ENCODE measurements around the gene PEX1.
"Not testable (repeated sequence)": the region's sequence is repeated elsewhere in the genome, so short reads cannot be mapped to it uniquely, and the experiment has no call there.

PEX1 gene

DNA sequence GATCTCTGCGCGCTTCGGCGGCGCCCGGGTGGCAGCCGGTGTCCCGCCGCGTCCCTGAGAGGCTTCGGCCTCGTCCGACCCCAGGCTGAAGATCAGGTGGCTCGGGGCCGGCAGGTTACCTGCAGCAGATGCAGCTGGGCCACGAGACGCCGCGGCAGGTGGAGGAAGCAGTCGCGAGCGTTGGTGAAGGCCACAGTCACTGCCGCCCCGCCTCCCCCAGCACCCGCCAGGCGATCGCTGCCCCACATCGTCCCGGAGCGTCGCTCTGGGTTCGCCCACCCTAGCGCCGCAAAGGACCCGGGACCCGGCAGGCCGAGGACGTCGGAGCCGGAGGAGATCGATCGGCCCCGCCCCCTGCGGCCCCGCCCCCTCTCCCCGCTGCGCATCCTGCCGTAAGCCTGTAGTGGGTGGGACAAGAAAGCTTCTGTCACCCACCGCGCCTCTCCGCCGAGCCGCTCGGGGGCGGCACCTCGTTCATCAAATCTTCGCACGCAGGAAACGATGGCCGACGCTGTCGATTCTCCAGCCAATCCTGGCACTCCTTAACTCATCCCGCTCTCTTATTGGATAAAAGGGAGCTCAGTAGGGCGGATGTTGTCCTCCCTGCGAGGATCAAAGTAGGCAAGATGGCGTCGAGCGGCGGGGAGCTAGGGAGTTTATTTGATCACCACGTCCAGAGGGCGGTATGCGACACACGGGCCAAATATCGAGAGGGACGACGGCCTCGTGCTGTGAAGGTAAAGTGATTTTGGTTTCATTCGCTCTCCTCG is at the start of gene PEX1, which contains the start of gene RBM48:
PEX1 (minus strand) TSS at position 333 of the 770 bp plus-strand sequence; CDS start at position 248, 85 bp downstream.
RBM48 (plus strand) TSS at position 608 of the 770 bp plus-strand sequence; CDS start at position 627, 19 bp downstream.
- peak; percentile 99 for DNase-seq

DNA sequence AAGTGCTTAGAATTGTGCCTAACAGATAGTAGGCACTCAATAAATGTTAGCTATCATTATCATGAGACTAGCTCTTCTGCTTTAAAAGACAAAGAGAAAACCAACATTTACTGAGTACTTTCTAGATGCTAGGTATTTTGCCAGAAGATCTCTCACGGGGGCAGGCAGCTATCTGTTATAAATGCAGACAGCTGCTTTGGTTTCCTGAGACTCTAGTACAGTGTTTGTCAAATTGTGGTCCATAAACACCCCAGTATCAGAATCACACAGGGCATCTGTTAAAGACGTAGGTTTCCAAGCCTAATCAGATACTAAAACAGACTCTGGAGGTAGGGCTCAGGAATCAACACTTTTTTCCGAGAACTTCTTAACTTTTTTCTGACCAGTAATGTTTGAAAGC is 48.0 kb upstream of the PEX1 start:
- no peak for DNase-seq

DNA sequence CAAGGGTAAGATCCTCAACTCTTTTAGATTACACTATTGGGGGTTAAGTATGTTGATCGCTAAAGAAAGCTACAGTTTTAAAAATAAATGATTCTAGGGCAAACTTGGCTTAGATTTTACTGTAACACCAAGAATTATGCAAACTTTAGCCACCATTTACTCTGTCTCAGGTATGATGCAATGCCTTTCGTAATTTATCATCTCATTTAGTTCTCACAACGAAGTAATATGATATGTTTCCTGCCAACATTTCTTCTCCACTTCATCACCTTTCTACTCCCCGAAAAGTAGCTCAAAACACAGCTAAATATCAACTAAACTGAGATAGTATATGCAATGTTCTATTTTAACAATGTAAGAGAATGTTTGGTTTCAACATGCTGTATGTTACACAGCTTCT is 40.8 kb upstream of the PEX1 start:
- no peak for DNase-seq

DNA sequence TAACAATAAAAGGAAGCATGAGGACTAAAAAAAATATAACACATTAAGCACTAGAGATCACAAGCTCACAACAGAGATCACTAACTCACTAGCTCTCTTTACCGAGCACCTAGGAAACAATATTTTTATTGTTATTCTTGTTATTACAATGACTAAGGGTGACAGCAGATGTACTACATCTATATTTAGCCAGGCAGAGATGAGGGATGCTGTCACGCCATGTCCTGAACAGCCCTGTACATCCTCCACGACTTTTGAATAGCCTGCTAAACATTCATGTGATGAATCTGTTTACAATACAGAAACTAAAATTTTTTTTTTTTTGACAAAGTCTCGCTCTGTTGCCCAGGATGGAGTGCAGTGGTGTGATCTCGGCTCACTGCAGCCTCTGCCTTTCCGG is 39.1 kb upstream of the PEX1 start:
- no peak for DNase-seq

DNA sequence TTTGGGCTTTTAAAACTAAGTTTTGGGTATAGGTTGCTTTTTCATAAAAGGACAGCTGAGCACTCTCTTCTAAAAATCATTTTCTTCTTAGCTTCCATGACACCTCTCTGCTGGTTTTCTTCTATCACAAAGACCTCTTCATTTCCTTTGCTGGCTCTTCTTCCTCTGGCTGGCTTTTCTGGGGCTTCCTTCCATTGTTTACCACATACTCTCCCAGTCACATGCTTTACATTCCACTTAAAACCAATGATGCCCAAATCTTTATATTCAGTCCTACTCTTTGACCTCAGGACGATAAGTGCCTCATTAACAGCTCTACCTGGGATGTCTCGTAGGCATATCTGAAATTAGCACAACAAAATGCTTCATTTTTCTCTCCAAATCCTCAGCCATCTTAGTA is 35.0 kb upstream of the PEX1 start:
- DNase-seq = no peak

DNA sequence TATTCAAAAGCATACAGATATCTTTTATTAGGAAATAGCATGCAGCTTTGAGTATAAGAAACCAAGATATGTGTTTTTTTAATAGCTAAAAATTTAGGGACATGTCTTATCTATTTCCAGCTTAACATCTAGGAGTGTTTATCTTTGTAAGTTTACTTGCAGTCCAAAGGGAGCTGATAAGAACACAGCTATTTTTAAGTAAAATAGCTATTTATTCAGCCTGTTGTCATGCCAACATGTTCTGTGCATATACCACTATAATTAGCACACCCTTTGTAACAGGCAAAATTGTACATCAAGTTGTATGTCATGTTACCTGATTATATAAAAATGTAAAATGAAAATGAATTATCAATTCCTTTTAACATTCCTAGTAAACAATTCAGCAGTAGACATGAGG is 32.3 kb upstream of the PEX1 start:
- no peak for DNase-seq

DNA sequence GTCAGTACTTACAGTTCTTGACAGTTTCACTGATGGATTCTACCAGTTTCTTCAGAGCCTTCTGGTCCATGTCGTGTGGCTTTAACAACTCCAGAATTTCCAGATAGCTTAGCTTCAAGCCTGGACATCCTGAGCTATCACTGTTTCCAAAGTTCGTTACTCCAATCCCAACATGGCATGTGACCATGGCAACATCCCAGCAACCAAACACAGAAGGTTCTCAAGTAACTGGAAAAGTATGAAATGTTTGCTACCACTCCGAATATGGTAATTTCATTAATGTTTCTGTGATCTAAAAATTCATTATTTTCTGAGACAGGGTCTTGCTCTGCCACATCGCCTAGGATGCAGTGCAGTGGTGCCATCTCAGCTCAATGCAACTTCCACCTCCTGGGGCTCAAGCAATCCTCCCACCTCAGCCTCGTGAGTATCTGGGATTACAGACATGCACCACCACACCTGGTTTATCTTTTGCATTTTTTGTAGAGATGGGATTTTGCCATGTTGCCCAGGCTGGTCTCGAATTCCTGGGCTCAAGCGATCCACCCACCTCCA is 29.6 kb upstream of the PEX1 start:
- DNase-seq = no peak

DNA sequence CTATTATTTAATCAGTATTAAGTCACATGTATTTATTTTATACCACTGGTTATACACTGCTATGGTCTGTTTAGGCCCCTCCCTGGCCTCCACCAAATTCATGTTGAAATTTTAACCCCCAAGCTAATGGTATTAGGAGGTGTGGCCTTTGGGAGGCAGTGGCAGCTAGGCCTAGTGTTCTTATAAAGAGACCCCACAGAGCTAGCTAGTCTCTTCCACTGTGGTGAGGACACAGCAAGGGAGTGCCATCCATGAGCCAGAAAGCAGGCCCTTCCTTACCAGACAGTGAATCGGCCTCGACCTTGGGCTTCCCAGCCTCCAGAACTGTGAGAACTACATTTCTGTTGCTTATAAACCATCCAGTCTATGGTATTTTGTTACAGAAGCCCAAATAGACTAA is 28.9 kb upstream of the PEX1 start:
- no peak for DNase-seq

DNA sequence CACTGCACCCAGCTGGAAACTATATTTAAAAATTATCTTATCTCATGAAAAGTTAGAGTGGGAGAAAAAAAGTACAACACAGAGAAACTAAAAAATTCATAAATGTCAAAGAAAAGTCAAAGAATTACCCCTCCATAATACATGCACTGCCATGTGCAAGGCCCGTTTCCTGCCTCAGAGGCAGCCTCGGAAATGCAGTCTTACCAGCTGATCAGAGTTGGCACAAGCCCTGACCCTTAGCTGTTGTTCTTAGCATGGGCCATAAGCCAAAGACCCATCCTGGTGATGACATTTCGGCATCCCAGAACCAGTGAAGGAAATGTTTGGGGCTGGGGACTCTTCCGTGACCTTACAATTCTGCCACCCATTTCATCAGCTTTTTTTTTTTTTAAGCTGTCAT is 21.9 kb upstream of the PEX1 start:
- DNase-seq = no peak

DNA sequence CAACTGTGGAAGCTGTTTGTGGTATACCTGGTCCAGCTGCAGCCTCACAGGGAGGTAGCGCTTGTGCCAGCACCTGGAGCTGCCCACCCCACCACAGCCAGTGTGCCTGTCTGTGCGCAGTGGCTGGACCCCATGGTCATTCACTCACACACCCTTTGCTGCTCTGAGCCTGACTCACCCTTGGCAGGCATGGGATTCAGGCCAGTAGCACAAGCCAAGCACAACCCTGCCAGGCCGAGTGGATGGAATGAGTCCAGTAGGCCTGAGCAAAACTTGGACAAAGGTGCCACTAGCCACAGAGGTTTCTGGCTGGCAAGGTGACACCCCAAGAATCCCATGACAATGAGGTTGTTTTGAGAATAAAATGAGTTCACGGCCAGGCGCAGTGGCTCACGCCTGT is 19.3 kb upstream of the PEX1 start:
- no peak for DNase-seq

DNA sequence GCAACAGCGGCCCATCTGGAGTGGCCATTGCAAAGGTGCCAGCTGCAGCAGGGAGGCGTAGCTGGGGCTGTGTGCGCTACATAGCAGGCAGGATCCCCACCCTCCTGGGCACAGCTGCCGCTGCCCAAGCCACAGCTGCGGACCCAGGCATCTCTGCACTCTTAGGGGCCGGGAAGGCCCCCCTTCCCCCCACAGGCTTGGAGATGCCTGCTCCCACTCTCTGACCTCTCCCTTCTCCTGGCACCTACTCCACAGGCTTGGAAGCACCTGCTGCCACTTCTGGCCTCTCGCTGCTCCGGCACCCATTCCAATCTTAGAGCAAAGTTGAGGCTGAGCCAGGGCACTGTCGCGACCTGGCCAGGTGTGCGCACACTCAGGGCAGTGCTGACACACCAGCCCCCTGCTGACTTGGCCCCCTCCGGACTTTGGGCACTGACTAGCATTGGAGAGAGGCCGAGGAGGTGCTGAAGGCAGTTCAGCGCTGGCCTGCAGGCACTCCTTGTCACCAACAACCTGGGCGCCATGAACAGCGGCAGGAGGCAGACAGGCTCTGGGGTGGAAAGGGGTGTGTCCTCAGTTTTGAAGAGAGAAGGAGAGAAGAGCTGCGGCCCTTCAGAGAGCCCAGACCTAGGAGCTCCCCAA is 18.7 kb upstream of the PEX1 start:
- DNase-seq = no peak

DNA sequence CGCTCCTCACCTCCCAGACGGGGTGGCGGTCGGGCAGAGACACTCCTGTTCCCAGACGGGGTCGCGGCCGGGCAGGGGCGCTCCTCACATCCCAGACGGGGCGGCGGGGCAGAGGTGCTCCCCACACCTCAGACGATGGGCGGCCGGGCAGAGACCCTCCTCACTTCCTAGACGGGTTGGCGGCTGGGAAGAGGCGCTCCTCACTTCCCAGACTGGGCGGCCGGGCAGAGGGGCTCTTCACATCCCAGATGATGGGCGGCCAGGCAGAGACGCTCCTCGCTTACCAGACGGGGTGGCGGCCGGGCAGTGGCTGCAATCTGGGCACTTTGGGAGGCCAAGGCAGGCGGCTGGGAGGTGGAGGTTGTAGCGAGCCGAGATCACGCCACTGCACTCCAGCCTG is 16.8 kb upstream of the PEX1 start:
- DNase-seq = not testable (repeated sequence)

DNA sequence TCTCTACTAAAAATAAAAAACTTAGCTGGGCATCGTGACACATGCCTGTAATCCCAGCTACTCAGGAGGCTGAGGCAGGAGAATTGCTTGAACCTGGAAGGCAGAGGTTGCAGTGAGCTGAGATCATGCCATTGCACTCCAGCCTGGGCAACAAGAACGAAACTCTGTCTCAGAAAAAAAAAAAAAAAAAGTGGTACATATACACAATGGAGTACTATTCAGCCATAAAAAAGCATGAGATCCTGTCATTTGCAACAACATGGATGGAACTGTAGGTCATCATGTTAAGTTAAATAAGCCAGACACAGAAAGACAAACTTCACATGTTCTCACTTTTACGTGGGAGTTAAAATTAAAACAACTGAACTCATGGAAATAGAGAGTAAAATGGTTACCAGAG is 15.2 kb upstream of the PEX1 start:
- not testable (repeated sequence) for DNase-seq

DNA sequence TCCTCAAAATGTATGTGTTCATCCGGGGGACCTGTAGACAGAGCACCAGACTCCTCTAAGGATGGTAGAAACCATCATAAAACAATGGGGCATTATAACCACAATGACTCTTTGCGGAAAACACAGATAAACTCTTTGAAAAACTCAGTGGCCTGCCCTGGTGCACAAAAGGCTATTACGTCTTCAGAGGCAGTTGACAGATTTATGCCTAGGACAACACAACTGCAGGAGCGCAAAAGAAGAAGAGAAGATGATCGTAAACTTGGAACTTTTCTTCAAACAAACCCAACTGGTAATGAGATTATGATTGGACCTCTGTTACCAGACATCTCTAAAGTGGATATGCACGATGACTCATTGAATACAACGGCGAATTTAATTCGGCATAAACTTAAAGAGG is 6.3 kb upstream of the PEX1 start:
- no peak for DNase-seq

DNA sequence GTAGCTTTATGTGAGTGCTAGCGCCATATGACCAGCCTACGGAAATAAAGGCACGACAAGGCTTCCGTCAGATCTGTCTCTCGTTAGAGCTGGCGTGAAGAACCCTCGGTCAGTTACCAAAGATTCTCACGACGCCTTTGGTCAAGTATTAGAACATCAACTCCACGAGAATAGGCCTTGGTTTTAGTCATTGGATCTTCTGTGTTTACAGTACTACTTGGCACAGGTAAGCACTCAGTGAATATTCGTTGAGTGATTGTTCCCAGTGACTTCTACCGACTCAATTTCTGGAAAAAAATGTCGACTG is 591 bp upstream of the PEX1 start:
- DNase-seq = no peak

DNA sequence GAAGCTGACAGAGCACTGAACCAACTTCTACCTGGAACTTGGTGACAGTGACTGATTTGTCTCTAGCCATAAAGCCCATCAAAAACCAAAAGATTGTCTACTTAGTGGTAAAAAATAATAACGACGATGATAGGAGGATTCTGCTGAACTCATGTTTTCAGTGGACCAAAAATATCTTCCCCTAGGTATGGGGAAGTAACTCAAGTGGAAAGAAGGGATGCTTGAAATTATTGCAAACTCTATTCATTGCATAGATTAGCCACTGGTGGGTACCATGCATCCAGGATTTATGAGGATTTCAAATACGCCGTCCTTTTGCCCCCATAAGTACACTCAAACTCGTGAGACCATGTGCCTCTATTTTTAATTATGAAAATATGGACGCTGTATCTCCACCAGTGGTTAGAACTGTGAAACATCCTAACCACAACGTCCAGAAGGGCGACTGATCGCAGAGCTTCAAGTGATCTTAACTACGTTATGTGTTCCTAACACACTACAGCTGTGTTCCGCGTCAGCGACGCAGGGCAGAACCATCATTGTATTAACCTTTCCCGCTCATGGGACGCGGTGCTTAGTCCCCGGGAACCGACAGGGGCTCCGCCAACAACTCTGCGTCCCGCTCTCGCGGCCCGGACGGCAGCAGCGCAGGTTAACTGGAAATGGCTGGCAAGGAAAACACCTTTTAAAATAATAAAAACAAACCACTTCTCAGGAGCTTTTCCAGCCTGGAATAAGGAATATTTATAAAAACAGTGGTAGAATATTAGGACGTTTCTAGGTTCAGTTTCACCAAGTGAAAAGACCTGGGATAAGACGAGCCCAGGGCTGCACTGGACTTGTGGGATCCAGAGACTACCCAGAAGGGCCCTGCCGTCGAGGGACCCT is 776 bp downstream of the PEX1 start:
- DNase-seq = peak; percentile 81

DNA sequence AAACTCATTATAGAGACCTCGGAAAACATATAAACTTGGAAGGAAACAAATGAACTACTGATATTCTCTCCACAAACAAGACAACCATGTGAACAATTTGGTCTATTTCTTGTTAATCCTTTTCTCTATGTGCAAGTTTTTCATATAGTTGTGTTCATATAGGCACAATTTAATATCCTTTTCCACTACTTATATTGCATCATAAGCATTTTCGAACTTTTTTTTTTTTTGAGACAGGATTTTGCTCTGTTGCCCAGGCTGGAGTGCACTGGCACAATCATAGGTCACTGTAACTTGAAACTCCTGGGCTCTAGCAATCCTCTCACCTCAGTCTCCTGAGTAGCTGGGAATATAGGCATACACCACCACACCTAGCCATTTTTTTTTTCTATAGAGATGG is 5.2 kb downstream of the PEX1 start:
- no peak for DNase-seq

DNA sequence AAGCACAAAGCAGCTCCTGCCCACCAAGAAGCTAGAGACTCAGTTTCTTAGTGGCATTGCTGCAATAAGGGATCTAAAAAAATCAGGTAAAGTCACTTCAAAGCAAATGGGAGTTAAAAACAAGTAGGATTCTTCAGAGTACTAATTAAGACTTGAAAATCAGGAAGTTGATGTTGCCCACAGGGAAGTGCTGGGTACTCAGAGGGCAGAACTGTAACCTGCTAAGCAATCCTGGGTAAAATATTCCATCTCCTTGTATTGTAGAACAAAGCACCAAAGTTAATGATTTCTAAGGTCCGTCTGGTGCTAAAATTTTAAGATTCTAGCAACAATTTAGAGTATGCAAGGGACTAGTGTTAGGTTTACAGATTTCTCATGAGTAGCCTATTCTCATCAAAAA is 8.3 kb downstream of the PEX1 start:
- DNase-seq = no peak

DNA sequence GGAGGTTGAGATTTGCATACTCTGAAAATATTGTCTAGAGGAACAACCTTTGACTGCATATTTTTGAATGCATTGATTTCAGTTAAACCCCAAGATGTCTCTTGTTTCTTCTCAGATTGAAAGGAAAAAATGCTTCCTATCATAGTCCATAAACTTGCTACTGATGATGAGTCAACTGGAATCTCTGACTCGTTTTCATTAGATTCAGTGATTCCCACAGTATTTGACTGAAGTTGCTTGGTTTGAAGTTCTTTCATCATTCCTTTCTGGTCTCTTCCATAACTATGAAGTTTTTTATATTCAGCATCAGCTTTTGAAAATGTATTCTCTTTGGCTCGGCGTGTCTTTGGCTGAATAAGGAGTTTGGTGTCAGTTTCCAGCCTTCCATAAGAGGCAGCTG is 10.7 kb downstream of the PEX1 start:
- DNase-seq = no peak

DNA sequence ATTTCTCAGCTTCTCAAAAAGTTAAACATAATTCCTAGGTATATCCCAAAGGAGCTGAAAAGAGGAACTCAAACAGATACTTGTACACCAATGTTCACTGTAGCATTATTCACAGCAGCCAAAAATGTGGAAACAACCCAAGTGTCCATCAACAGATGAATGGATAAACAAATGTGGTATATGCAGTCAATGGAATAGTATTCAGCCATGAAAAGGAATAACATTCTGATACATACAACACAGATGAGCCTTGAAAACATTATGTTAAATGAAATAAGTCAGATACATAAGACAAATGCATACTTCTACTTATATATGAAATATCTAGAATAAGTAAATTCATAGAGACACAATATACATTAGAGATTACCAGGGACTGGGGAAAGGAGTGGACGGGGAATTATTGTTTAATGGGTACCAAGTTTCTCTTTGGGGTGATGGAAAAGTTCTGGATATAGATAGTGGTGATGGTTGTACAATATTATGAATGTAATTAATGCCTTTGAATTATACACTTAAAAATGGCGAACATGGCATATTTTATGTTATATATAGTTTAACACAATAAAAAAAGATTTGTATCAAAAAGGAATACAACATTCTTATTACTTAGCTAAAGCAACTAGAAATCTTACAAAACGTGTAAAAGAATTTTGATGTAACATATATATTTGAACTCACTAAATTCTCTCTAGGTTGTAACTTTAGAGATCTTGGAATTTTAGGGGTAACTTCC is 15.0 kb downstream of the PEX1 start:
- no peak for DNase-seq

DNA sequence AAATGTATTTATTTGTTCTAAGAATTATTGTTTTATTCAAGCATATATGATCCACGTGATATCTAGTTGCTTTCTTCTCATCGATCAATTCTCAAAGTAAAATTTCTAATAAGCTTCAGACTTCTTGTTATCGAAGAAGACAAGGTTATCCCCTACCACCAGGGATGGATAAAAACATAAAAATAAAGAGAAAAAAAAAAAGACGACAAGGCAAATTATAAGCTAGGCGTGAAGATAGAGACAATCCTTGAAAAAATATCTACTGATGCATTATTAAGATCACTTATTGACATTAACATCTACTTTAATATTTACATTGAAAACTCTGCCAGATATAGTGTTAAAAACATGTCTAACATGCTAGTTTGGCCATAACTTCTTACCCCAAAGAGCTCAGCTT is 19.4 kb downstream of the PEX1 start:
- no peak for DNase-seq

DNA sequence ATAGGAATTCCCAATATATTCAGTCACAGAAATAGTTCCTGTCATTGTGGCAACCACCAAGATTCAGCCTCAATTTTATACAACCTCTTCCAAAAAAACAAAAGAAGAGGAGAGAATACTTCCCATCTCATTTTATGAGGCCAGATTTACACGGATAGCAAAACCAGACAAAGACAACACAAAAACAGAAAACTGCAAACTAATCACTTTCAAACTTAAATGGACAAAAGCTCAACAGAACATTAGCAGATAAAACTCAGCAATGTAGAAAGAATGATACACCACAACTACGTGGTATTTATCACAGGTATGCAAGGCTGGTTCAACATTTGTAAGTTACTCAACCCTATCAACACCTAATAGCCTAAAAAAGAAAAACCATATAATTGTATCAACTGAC is 22.0 kb downstream of the PEX1 start:
- DNase-seq = no peak

DNA sequence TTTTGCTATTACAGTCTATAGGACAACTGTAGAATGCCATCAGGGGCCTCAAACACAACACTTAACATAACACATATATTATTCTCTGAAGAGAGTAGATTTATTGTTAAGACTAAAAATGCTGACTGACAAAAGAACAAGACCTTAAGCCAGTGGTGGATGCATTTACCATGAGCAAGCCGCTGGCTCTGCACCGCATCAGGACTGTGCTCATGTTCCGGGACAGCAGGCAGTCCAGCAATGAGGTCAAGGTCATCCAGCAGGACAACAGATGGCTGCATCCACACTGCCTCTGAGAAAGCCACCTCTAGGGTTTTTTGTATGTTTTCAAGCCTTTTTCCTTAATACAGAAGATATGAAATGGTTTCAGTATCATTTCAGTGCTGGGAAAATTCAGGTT is 23.8 kb downstream of the PEX1 start:
- no peak for DNase-seq
